ENCODE measurements around the gene KRTAP2-2.
"Not testable (repeated sequence)": the region's sequence is repeated elsewhere in the genome, so short reads cannot be mapped to it uniquely, and the experiment has no call there.

KRTAP2-2 gene

DNA sequence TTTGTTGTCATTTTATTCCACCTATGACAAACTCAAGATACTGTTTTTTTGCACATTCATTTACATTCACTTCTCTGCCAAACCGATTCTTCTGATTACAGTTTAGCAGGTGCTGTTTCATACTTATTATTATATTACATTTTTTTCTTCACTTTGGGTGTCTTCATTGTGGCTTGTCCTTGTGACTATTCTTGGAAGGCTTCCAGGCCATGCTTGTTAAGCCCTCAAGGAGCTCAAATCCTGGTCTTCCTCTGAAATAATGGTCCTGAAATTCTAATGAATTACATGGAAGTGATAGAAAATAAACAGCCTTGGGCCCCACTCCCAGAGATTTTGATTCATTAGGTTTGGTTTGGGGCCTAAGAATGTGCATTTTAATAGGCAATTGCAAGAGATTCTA, 9.3 kb upstream of the KRTAP2-2 start:
- no peaks in the 10 kb centered on the region for H3K27me3 ChIP-seq (ENCODE audit: control insufficient read depth, insufficient read depth, low read length)
- WGBS (ENCODE audit: insufficient coverage, insufficient read length) = no CpG with 5 or more reads among the region's 1 CpG
- H3K4me3 ChIP-seq (ENCODE audit: low read length) = no peak overlapping the region
- H3K9me3 ChIP-seq (ENCODE audit: control insufficient read depth, insufficient read depth, low read length) = no peaks in the 10 kb centered on the region
- no peak overlapping the region for H3K27ac ChIP-seq (ENCODE audit: low read length)
- no peak for DNase-seq (ENCODE audit: low read depth, low spot score)
- no peaks in the 10 kb centered on the region for H3K36me3 ChIP-seq (ENCODE audit: control insufficient read depth, insufficient read depth, low read length)
- no peaks in the 10 kb centered on the region for H3K4me1 ChIP-seq (ENCODE audit: control insufficient read depth, insufficient read depth, low read length)

- Histone ChIP-seq H3K4me1 (ENCODE audit: control insufficient read depth, insufficient read depth, low read length) (no peaks in the 10 kb centered on the region), H3K36me3 (ENCODE audit: control insufficient read depth, insufficient read depth, low read length) (no peaks in the 10 kb centered on the region), H3K9me3 (ENCODE audit: control insufficient read depth, insufficient read depth, low read length) (no peaks in the 10 kb centered on the region), H3K27ac (ENCODE audit: low read length) (no peak overlapping the region), H3K4me3 (ENCODE audit: low read length) (no peak overlapping the region), H3K27me3 (ENCODE audit: control insufficient read depth, insufficient read depth, low read length) (no peaks in the 10 kb centered on the region)
- WGBS (ENCODE audit: insufficient coverage, insufficient read length) = no CpG with 5 or more reads among the region's 4 CpGs
- no peak for DNase-seq (ENCODE audit: low read depth, low spot score)
Measured at GRCh38 chr17:41063449-41063848, 8.4 kb upstream of the KRTAP2-2 start.

GRCh38 chr17:41061964-41062363, 6.9 kb upstream of the KRTAP2-2 start:
- Histone ChIP-seq H3K9me3 (ENCODE audit: control insufficient read depth, insufficient read depth, low read length) (no peaks in the 10 kb centered on the region), H3K27ac (ENCODE audit: low read length) (no peak overlapping the region), H3K36me3 (ENCODE audit: control insufficient read depth, insufficient read depth, low read length) (no peaks in the 10 kb centered on the region), H3K27me3 (ENCODE audit: control insufficient read depth, insufficient read depth, low read length) (no peaks in the 10 kb centered on the region), H3K4me1 (ENCODE audit: control insufficient read depth, insufficient read depth, low read length) (no peaks in the 10 kb centered on the region), H3K4me3 (ENCODE audit: low read length) (no peak overlapping the region)
- 100% methylated on average over 1 of the region's 1 CpG for WGBS (ENCODE audit: insufficient coverage, insufficient read length)
- no peak for DNase-seq (ENCODE audit: low read depth, low spot score)

DNA sequence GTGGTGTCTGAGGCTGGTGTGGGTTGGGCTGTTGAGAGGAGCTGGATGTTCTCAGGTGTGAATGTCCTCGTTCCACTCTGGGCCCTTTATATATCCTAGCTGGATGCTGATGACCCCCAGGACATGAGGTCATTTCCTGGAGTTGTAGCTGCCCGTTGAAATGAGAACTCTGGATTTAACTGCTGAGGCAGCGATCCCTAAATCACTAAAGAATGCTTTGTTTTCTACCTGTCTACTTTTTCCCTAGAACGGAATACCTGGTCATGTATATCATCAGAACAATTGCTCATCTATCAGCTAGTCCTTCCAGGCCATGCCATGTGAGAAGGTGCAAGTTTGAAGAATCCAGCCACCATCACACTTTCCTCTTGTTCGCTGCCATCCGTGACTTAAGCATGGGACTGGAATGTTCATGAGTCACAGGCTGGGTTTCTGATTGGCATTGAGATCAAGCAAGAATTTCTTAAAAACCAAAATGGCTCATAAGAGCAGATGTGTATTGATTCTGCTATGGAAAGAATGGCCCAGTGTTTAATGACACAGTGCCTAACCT, 5.1 kb upstream of the KRTAP2-2 start, which contains the start of gene KRTAP2-3:
Gene KRTAP2-3, minus strand, starts transcription at position 63 of the 553 bp plus-strand sequence. CDS start 64 bp downstream, outside the sequence.
- Histone ChIP-seq H3K27me3 (ENCODE audit: control insufficient read depth, insufficient read depth, low read length) (no peaks in the 10 kb centered on the region), H3K4me1 (ENCODE audit: control insufficient read depth, insufficient read depth, low read length) (no peaks in the 10 kb centered on the region), H3K36me3 (ENCODE audit: control insufficient read depth, insufficient read depth, low read length) (no peaks in the 10 kb centered on the region), H3K4me3 (ENCODE audit: low read length) (no peak within 1 kb of the TSS), H3K9me3 (ENCODE audit: control insufficient read depth, insufficient read depth, low read length) (no peaks in the 10 kb centered on the region), H3K27ac (ENCODE audit: low read length) (no peak within 1 kb of the TSS)
- WGBS (ENCODE audit: insufficient coverage, insufficient read length) = no CpG with 5 or more reads among the region's 6 CpGs
- DNase-seq (ENCODE audit: low read depth, low spot score) = no peak

GRCh38 chr17:41059276-41060051, 4.4 kb upstream of the KRTAP2-2 start:
- DNase-seq (ENCODE audit: low read depth, low spot score); H3K36me3 ChIP-seq (ENCODE audit: control insufficient read depth, insufficient read depth, low read length); H3K9me3 ChIP-seq (ENCODE audit: control insufficient read depth, insufficient read depth, low read length); H3K4me3 ChIP-seq (ENCODE audit: low read length); H3K4me1 ChIP-seq (ENCODE audit: control insufficient read depth, insufficient read depth, low read length); H3K27ac ChIP-seq (ENCODE audit: low read length); H3K27me3 ChIP-seq (ENCODE audit: control insufficient read depth, insufficient read depth, low read length): not testable (repeated sequence)
- WGBS (ENCODE audit: insufficient coverage, insufficient read length) = no CpG with 5 or more reads among the region's 31 CpGs

DNA sequence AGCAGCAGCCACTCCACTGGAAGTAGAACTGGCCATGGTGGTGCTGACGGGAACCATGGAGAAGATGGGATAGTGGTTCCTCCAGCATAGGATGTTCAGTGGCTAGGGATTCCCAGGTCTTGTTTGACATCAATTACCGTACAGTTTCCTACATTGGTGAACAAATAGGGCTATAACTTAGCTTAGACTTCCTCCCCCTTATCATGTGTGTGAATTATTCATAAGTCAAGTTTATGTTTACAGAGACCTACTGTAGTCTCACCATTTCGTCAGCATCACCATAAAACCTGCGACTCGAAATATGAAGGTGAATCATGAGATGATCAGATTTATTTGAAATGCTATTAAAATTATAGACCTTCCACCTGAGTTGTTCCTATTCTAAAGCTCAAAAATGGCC, 3.7 kb upstream of the KRTAP2-2 start:
- no CpG with 5 or more reads among the region's 5 CpGs for WGBS (ENCODE audit: insufficient coverage, insufficient read length)
- Histone ChIP-seq H3K27me3 (ENCODE audit: control insufficient read depth, insufficient read depth, low read length) (no peaks in the 10 kb centered on the region), H3K4me1 (ENCODE audit: control insufficient read depth, insufficient read depth, low read length) (no peaks in the 10 kb centered on the region), H3K4me3 (ENCODE audit: low read length) (no peak overlapping the region), H3K9me3 (ENCODE audit: control insufficient read depth, insufficient read depth, low read length) (no peaks in the 10 kb centered on the region), H3K36me3 (ENCODE audit: control insufficient read depth, insufficient read depth, low read length) (no peaks in the 10 kb centered on the region), H3K27ac (ENCODE audit: low read length) (no peak overlapping the region)
- no peak for DNase-seq (ENCODE audit: low read depth, low spot score)

GRCh38 chr17:41057547-41057946, 2.5 kb upstream of the KRTAP2-2 start:
- Histone ChIP-seq H3K9me3 (ENCODE audit: control insufficient read depth, insufficient read depth, low read length) (no peaks in the 10 kb centered on the region), H3K27ac (ENCODE audit: low read length) (no peak overlapping the region), H3K4me1 (ENCODE audit: control insufficient read depth, insufficient read depth, low read length) (no peaks in the 10 kb centered on the region), H3K4me3 (ENCODE audit: low read length) (no peak overlapping the region), H3K27me3 (ENCODE audit: control insufficient read depth, insufficient read depth, low read length) (no peaks in the 10 kb centered on the region), H3K36me3 (ENCODE audit: control insufficient read depth, insufficient read depth, low read length) (no peaks in the 10 kb centered on the region)
- no CpG with 5 or more reads among the region's 1 CpG for whole genome bisulfite sequencing (ENCODE audit: insufficient coverage, insufficient read length)
- DNase-seq (ENCODE audit: low read depth, low spot score) = no peak

- not testable (repeated sequence) for H3K27me3 ChIP-seq (ENCODE audit: control insufficient read depth, insufficient read depth, low read length); DNase-seq (ENCODE audit: low read depth, low spot score); H3K9me3 ChIP-seq (ENCODE audit: control insufficient read depth, insufficient read depth, low read length); H3K36me3 ChIP-seq (ENCODE audit: control insufficient read depth, insufficient read depth, low read length); H3K4me1 ChIP-seq (ENCODE audit: control insufficient read depth, insufficient read depth, low read length); H3K27ac ChIP-seq (ENCODE audit: low read length); H3K4me3 ChIP-seq (ENCODE audit: low read length)
- WGBS (ENCODE audit: insufficient coverage, insufficient read length) = no CpG with 5 or more reads among the region's 9 CpGs
Measured at GRCh38 chr17:41054556-41054955, 474 bp downstream of the KRTAP2-2 start.

DNA sequence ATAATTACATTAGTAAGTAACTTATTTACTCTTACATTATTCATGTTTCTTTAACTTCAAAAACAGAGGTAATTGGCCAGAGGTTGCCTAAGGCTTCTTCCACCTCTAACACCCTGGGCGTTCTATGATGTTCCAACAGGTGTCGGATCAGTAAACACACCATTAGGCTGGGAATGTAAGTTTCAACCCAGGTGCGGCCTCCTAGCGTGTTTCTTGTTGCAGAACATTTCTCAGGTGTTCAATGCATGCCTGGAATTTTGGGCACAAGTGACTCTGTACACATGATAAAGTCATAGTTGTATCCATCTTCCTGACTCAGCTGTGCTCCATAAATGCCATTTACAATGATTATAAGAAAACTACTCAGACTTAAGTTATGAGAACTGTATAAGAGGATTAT, 1.0 kb downstream of the KRTAP2-2 start:
- no peaks in the 10 kb centered on the region for H3K9me3 ChIP-seq (ENCODE audit: control insufficient read depth, insufficient read depth, low read length)
- H3K4me3 ChIP-seq (ENCODE audit: low read length) = no peak overlapping the region
- H3K36me3 ChIP-seq (ENCODE audit: control insufficient read depth, insufficient read depth, low read length) = no peaks in the 10 kb centered on the region
- H3K4me1 ChIP-seq (ENCODE audit: control insufficient read depth, insufficient read depth, low read length) = no peaks in the 10 kb centered on the region
- H3K27ac ChIP-seq (ENCODE audit: low read length) = no peak overlapping the region
- DNase-seq (ENCODE audit: low read depth, low spot score) = no peak
- H3K27me3 ChIP-seq (ENCODE audit: control insufficient read depth, insufficient read depth, low read length) = no peaks in the 10 kb centered on the region
- WGBS (ENCODE audit: insufficient coverage, insufficient read length) = no CpG with 5 or more reads among the region's 4 CpGs

DNA sequence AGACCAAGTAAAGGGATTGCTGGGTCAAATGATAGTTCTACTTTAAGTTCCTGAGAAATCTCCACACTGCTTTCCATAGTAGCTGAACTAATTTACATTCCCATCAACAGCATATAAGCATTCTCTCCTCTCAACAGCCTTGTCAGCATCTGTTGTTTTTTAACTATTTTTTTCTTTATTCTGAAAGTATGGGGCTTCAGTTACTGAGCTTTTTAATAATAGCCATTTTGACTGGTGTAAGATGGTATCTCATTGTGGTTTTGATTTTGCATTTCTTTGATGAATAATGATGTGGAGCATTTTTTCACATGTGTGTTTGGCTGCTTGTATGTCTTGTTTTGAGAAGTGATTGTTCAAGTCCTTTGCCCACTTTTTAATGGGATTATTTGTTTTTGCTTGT, 2.5 kb downstream of the KRTAP2-2 start:
- no peak for DNase-seq (ENCODE audit: low read depth, low spot score)
- Histone ChIP-seq H3K27ac (ENCODE audit: low read length) (no peak overlapping the region), H3K36me3 (ENCODE audit: control insufficient read depth, insufficient read depth, low read length) (no peaks in the 10 kb centered on the region), H3K27me3 (ENCODE audit: control insufficient read depth, insufficient read depth, low read length) (no peaks in the 10 kb centered on the region), H3K4me1 (ENCODE audit: control insufficient read depth, insufficient read depth, low read length) (no peaks in the 10 kb centered on the region), H3K4me3 (ENCODE audit: low read length) (no peak overlapping the region), H3K9me3 (ENCODE audit: control insufficient read depth, insufficient read depth, low read length) (no peaks in the 10 kb centered on the region)

DNA sequence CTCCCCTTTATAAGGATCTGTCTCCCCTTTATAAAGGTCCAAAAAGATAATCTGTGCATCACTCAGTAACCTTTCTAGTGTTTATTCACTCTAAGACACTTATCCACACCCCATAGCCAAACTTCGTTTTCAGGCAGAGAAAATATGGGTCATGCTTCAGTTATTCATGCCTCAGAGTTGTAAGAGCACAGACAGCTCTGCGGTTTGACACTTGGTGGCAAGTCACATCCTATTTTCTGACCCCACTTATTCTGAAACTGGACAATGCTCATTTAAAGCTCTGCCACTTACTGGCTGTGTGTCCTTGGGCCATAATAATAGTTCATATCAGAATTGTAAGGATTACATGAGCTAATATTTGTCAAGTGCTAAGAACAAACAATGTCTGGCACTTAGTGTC, 5.9 kb downstream of the KRTAP2-2 start:
- no peak overlapping the region for H3K27ac ChIP-seq (ENCODE audit: low read length)
- H3K27me3 ChIP-seq (ENCODE audit: control insufficient read depth, insufficient read depth, low read length) = no peaks in the 10 kb centered on the region
- no peak for DNase-seq (ENCODE audit: low read depth, low spot score)
- H3K36me3 ChIP-seq (ENCODE audit: control insufficient read depth, insufficient read depth, low read length) = no peaks in the 10 kb centered on the region
- H3K9me3 ChIP-seq (ENCODE audit: control insufficient read depth, insufficient read depth, low read length) = no peaks in the 10 kb centered on the region
- no peaks in the 10 kb centered on the region for H3K4me1 ChIP-seq (ENCODE audit: control insufficient read depth, insufficient read depth, low read length)
- no CpG with 5 or more reads among the region's 2 CpGs for WGBS (ENCODE audit: insufficient coverage, insufficient read length)
- H3K4me3 ChIP-seq (ENCODE audit: low read length) = no peak overlapping the region
